Pulmonary artery endothelial cell (primary cell): Measurements from ENCODE around the gene AP2M1. TPM values are rescaled to one million over a fixed set of nuclear protein-coding genes. Genes with fewer than 3 reads are reported as not detected.
"Not testable (repeated sequence)": the region's sequence is repeated elsewhere in the genome, so short reads cannot be mapped to it uniquely, and the experiment has no call there.

ENCODE experiments used
- DNase-seq: peaks from one replicate; pipeline ENCODE4 v3.0.0-alpha.2; 2011; ENCODE audit warnings: low read depth, low spot score
- total RNA-seq: library from RNA; depleted of rRNA; stranded (reverse); fragments of >200 nt; gene quantifications from 2 replicates; pipeline ENCODE4 v1.2.3, GENCODE V29; 2014

The AP2M1 gene
- total RNA-seq, 1 donor from 2014 or later = 413 TPM

DNA sequence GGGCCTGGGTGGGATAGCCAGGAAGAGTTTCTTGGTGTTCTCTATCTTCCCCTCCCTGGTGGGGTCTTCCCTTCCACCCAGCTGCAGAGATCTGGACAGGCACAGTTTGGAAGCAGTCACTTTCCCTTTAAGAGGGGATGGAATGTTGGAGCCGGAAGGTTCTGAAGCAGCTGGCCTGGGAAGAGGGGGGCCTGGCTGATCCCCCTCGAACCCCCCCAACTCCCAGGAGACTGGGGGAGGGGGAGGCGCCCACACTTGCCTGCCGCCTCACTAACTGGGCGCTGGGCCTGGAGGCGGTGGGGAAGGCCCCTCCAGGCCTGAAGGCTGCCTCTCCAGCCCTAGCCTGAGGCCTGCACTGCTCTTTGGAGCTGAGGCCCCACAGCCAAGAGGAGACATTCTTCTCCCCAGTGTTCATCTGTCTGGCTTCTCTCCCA, 18.1 kb upstream of the AP2M1 start:
- DNase-seq = no peak

GRCh38 chr3:184157206-184157605, 17.4 kb upstream of the AP2M1 start:
- no peak for DNase-seq

GRCh38 chr3:184158404-184158803, 16.3 kb upstream of the AP2M1 start:
- no peak for DNase-seq

GRCh38 chr3:184160456-184160855, 14.2 kb upstream of the AP2M1 start:
- no peak for DNase-seq

GRCh38 chr3:184162571-184163070, 12.0 kb upstream of the AP2M1 start:
- DNase-seq = not testable (repeated sequence)

GRCh38 chr3:184164648-184165330, 9.9 kb upstream of the AP2M1 start:
- no peak for DNase-seq

DNA sequence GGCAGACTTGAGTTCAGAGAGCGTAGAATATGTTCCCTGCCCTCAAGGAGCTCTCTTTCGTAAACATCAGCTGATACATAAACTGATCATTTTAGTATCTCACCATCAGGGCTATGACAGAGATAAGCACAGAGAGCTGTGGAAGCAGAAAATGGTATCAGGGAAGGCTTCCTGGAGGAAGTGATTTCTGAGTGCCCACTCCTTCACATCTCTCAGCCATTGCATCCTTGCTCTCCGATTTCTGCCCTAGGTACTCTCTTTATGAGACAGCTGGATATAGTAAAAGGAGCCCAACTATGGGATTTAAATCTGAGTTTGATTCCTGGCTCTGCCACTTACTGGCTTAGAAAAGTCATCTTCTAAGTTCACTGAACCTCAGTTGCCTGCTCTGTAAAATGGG, 9.1 kb upstream of the AP2M1 start:
- DNase-seq = no peak

- no peak for DNase-seq
Observed at GRCh38 chr3:184166671-184167070, 8.0 kb upstream of the AP2M1 start.

- no peak for DNase-seq
Observed at GRCh38 chr3:184167786-184168185, 6.9 kb upstream of the AP2M1 start.

- DNase-seq = no peak
Observed at GRCh38 chr3:184168363-184169120, 6.1 kb upstream of the AP2M1 start.

DNA sequence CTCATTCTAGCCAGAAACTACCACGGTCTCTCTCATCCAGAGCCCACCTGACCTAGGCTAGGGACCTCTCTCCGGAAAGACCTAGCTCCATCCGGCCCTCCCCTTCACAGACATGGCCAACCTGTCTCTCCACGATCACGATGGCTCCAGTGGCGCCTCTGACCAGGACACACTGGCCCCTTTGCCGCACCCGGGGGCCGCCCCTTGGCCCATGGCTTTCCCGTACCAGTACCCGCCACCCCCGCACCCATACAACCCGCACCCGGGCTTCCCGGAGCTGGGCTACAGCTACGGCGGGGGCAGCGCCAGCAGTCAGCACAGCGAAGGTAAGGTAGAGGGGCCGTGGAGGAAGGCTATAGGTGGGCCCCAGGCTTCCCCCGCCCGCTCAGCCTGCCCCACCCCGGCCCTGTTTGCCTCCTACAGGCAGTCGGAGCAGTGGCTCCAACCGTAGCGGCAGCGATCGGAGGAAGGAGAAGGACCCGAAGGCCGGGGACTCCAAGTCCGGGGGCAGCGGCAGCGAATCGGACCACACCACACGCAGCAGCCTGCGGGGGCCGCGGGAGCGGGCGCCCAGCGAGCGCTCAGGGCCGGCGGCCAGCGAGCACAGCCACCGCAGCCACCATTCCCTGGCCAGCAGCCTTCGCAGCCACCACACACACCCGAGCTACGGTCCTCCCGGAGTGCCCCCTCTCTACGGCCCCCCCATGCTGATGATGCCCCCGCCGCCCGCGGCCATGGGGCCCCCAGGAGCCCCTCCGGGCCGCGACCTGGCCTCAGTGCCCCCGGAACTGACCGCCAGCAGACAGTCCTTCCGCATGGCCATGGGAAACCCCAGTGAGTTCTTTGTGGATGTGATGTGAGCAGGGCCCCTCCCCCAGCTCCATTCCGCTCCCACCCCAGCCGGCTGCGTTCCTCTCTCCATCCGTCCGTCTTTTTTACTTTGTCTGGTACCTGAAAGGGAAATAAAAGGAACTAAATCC, 4.5 kb upstream of the AP2M1 start:
- DNase-seq = no peak

DNA sequence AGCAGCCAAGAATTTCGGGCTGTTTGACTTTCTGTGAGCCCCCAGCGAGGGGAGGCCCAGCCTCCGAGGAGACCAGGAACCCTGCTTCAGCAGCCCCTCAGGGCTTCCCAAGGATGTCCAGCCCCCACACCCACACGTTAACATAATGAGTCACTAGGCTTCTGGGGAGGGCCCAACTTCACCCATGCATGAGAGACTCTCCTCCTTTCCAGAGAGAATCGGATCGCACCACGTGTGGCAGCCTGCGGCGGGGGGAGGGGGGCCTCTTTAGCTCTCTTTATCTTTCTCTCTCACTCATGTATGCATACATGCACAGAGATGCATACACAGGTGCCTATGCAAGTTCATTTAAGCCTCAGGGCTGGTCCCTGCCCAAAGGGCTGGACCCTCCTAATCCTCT, 3.1 kb upstream of the AP2M1 start:
- no peak for DNase-seq

- no peak for DNase-seq
Observed at GRCh38 chr3:184172681-184173373, 1.8 kb upstream of the AP2M1 start.

- no peak for DNase-seq
Observed at GRCh38 chr3:184173374-184173722, 1.3 kb upstream of the AP2M1 start.

- no peak for DNase-seq
Observed at GRCh38 chr3:184174284-184174645, 390 bp upstream of the AP2M1 start.

GRCh38 chr3:184175506-184175905, 851 bp downstream of the AP2M1 start:
- DNase-seq = no peak

- DNase-seq = no peak
Observed at GRCh38 chr3:184175981-184176376, 1.3 kb downstream of the AP2M1 start.

DNA sequence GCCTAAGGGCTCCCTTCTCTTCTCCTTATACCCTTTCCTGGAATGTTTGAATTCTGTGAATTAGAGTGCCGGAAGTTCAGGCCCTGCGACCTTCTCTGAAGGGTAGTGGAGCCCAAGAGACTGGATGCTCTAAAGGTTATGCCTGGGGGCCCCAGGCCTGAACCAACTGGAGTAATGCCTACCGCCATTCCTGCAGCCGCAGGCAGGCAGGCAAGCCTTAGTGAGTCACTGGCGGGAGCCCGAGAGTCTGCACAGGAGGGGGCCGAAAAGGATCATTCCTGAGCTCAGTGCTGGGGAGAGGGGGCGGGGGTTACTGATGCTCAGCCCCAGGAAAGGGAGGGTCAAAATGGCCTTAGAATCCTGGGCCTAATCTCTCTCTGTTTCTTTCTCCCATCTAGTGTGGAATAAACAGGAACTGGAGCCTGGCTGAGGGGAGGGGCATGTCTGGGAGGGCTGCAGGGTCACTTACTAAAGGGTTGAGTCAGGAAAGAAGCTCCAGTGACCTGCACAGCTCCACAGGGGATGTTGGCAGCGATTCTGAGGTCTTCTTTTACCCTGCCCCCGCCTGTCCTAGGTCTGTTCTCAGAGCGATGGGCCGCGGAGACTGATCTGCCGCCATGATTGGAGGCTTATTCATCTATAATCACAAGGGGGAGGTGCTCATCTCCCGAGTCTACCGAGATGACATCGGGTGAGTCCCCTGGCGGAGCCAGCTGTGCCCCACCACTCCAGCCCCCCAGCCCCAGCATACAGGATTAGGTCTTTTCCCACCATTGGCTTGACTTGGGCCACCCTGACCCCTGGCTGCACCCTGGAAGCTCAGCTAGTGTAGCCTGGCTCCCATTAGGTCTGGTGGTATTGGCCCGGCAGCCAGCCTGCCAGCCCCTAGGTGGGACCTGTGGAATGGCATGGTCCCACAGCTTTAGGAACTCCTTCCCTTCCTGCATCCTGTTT, 2.0 kb downstream of the AP2M1 start:
- peak; percentile 71 for DNase-seq

DNA sequence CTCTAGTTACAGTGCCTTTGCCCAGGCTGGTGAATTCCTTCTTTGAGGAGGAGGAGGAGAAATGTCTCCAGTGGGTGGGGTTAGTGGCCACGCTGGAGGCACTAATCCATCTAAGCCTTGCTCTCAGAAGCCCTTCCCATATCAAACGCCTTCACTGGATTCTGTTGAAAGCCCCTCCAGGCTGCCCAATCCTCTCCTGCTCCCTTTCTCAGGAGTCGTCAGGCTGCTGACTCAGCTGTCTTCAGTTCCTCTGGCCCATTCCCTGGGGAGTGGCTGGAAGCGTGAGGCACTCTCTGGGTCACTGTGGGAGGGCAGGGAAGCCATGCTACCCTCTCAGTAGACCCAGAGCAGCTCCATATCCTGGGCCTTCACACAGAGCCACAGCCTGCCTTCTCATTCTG, 2.7 kb downstream of the AP2M1 start:
- no peak for DNase-seq

DNA sequence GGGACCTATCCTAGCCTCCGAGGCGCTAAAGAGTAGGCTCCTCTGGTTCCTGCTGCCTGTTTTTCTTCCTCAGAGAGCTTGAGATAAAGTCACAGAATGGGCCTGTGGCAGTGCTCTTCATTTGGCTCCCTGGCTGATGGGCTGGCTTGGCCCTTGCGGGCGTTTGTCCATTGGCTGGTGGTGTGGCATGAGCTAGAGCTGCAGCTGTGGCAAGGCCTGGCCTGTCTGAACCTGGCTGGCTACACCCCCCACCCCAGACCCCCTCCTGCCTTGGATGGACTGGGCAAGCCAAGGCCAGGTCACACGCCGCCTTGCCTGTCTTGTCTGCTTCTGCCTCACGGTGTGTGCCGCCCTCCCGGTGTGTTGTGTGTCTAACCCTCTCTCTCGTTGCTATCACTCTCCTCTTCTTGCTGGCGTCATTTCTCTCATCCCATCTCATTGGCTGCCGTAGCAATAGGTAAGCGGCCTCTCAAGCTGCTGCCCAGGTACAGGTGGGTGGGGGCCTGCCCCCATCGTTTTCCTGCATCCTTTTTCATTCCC, 3.2 kb downstream of the AP2M1 start:
- no peak for DNase-seq
